Gastrocnemius medialis (tissue), 4 donors: ENCODE measurements around the gene RXRA.

Source experiments
- CTCF ChIP-seq, 5 experiments: fragments of 450-650 bp in 3 of 5; fragments of 200-600 bp in 2 of 5; sonication (generic) in 2 of 5; IDR thresholded peaks in 4 of 5; conservative IDR thresholded peaks in 1 of 5; 1 replicate in 4 of 5; 2 replicates in 1 of 5; pipeline ENCODE4 v1.5.1; 2016 to 2019; ENCODE audit warnings: antibody characterized with exemption in 5 of 5, mild to moderate bottlenecking in 3 of 5, moderate library complexity in 3 of 5
- POLR2A ChIP-seq, 2 donors: fragments of 450-650 bp; IDR thresholded peaks; one replicate each; pipeline ENCODE4 v1.6.1; 2017; ENCODE audit warnings: antibody characterized with exemption in 2 of 2, mild to moderate bottlenecking in 2 of 2, moderate library complexity in 2 of 2

GRCh38 chr9:134444038-134444315 is 117.7 kb downstream of the RXRA start:
- TF ChIP-seq CTCF (IDR thresholded peaks at IDR 0.05 in 4 of 5, conservative IDR thresholded peaks at IDR 0.05 in 1 of 5), result no peak
- no peak for TF ChIP-seq POLR2A (IDR thresholded peaks at IDR 0.05)
